NAMALWA (cell line): ENCODE data around the gene GRIA1.
A peak's percentile ranks its signal among the peaks of the same experiment; 100 is the strongest.

Experiments
- DNase-seq: peaks from one replicate; pipeline ENCODE4 v3.0.0-alpha.2; 2015; ENCODE audit warnings: low spot score

GRIA1 gene

GRCh38 chr5:153490118-153491037, at the start of gene GRIA1:
GRIA1 (plus strand) TSS chr5:153490670.
- DNase-seq = no peak

- no peak for DNase-seq
These were observed 44.4 kb upstream of the GRIA1 start for GRCh38 chr5:153445875-153446579.

GRCh38 chr5:153447534-153447933, 42.9 kb upstream of the GRIA1 start:
- no peak for DNase-seq

- no peak for DNase-seq
These were observed 34.1 kb upstream of the GRIA1 start for GRCh38 chr5:153456354-153456753.

- DNase-seq = no peak
These were observed 33.5 kb upstream of the GRIA1 start for GRCh38 chr5:153456993-153457392.

- DNase-seq = no peak
These were observed 32.2 kb upstream of the GRIA1 start for GRCh38 chr5:153458268-153458667.

- DNase-seq = no peak
These were observed 31.3 kb upstream of the GRIA1 start for GRCh38 chr5:153459051-153459743.

- no peak for DNase-seq
These were observed 30.0 kb upstream of the GRIA1 start for GRCh38 chr5:153460421-153460820.

GRCh38 chr5:153461341-153461740, 29.1 kb upstream of the GRIA1 start:
- no peak for DNase-seq

GRCh38 chr5:153463806-153464205, 26.7 kb upstream of the GRIA1 start:
- no peak for DNase-seq

- DNase-seq = no peak
These were observed 22.9 kb upstream of the GRIA1 start for GRCh38 chr5:153467546-153467945.

GRCh38 chr5:153469423-153469822, 21.0 kb upstream of the GRIA1 start:
- DNase-seq = no peak

- DNase-seq = no peak
These were observed 19.7 kb upstream of the GRIA1 start for GRCh38 chr5:153470736-153471135.

GRCh38 chr5:153476767-153477166, 13.7 kb upstream of the GRIA1 start:
- DNase-seq = no peak

GRCh38 chr5:153480401-153480800, 10.1 kb upstream of the GRIA1 start:
- DNase-seq = no peak

- DNase-seq = no peak
These were observed 7.0 kb upstream of the GRIA1 start for GRCh38 chr5:153483482-153483881.

- no peak for DNase-seq
These were observed 4.8 kb upstream of the GRIA1 start for GRCh38 chr5:153485641-153486040.

- no peak for DNase-seq
These were observed 3.7 kb upstream of the GRIA1 start for GRCh38 chr5:153486771-153487170.

- DNase-seq = no peak
These were observed 859 bp upstream of the GRIA1 start for GRCh38 chr5:153489611-153490010.

- DNase-seq = no peak
These were observed 721 bp downstream of the GRIA1 start for GRCh38 chr5:153491038-153491744.

GRCh38 chr5:153491856-153492255, 1.4 kb downstream of the GRIA1 start:
- DNase-seq = no peak

- DNase-seq = peak; percentile 41
These were observed 6.4 kb downstream of the GRIA1 start for GRCh38 chr5:153496835-153497234.
